Activated CD8-positive, alpha-beta T cell treated with anti-CD3 and anti-CD28 coated beads for 36 hours (primary cell): ENCODE results near the gene MRNIP. TPM values are rescaled to one million over a fixed set of nuclear protein-coding genes. Genes with fewer than 3 reads are reported as not detected.

Source experiments
- ATAC-seq: fragments of 200-7000 bp; cut with Tn5 transposase; one replicate; pipeline ENCODE4 v1.10.0; 2021; ENCODE audit warnings: mild to moderate bottlenecking, moderate library complexity
- CTCF ChIA-PET: fragments of 350-600 bp; sonication (Branson Sonifier 250); formaldehyde crosslinking; loops from one replicate; lab custom pipeline; 2021; ENCODE audit warnings: antibody characterized with exemption; lab: Charles Lee
- POLR2A ChIA-PET: fragments of 350-600 bp; sonication (Branson Sonifier 250); formaldehyde crosslinking; loops from one replicate; lab custom pipeline; 2021; ENCODE audit warnings: antibody characterized with exemption; lab: Charles Lee
- DNase-seq: peaks from one replicate; pipeline ENCODE4 v3.0.0-alpha.2; 2020
- H3K27ac Mint-ChIP-seq: one replicate; pipeline ENCODE4 v1.8.0; 2021; ENCODE audit warnings: mild to moderate bottlenecking, mixed read lengths
- H3K27me3 Mint-ChIP-seq: one replicate; pipeline ENCODE4 v1.8.0; 2021; ENCODE audit warnings: mixed read lengths
- H3K36me3 Mint-ChIP-seq: one replicate; pipeline ENCODE4 v1.8.0; 2021; ENCODE audit warnings: low read depth, mixed read lengths
- H3K4me1 Mint-ChIP-seq: one replicate; pipeline ENCODE4 v1.8.0; 2021; ENCODE audit warnings: low read depth, mixed read lengths
- H3K4me3 Mint-ChIP-seq: one replicate; pipeline ENCODE4 v1.8.0; 2021; ENCODE audit warnings: mild to moderate bottlenecking, moderate library complexity, mixed read lengths
- H3K9me3 Mint-ChIP-seq: one replicate; pipeline ENCODE4 v1.8.0; 2021; ENCODE audit warnings: mixed read lengths
- intact Hi-C: fragments of 100-400 bp; cut with micrococcal nuclease; formaldehyde crosslinking; loops from one replicate; pipeline ENCODE4 v1.10.0; 2022
- total RNA-seq, 2 experiments: library from RNA; stranded (reverse); gene quantifications; one replicate each; pipeline ENCODE4 v1.2.3, GENCODE V29; 2021
- TF ChIP-seq, protein P1 (sequence below): fragments of 200-600 bp; IDR thresholded peaks from one replicate; pipeline ENCODE4 v1.8.0; 2022; ENCODE audit warnings: antibody characterized with exemption, mild to moderate bottlenecking

The MRNIP gene
- total RNA-seq, 2 experiments from 2014 or later = 19.8 to 21.5 TPM

DNA sequence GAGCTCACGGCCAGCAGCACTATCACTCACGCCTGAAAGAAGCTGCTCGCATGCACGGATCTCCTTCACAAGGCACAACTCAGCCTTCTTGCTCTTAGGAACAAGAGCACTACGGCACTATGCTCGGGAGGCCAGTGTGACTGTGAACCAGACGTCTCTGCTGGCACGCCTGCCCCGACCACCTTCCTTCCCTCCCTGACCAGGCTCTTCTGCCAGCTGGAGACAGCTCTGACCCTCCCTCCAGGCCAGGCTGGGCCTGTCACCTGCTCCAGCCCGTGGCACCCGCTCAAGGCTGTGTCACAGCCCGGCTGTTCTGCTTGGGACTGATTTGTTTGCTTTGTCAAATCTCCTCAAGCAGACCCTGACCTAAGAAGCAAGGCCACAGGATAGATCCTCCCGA is 42.1 kb upstream of the MRNIP start:
- ChIA-PET POLR2A (no interaction called here), CTCF (no interaction called here)
- Mint-ChIP-seq H3K27me3 (no peaks in the 10 kb centered on the region), H3K4me1 (peaks cover 4% of the 10 kb centered on the region), H3K27ac (no peak overlapping the region), H3K36me3 (peaks cover 26% of the 10 kb centered on the region), H3K4me3 (no peak overlapping the region), H3K9me3 (no peaks in the 10 kb centered on the region)
- DNase-seq (no peak), ATAC-seq (no peak)
- intact Hi-C loops = no loop called here
- TF ChIP-seq, protein P1, sequence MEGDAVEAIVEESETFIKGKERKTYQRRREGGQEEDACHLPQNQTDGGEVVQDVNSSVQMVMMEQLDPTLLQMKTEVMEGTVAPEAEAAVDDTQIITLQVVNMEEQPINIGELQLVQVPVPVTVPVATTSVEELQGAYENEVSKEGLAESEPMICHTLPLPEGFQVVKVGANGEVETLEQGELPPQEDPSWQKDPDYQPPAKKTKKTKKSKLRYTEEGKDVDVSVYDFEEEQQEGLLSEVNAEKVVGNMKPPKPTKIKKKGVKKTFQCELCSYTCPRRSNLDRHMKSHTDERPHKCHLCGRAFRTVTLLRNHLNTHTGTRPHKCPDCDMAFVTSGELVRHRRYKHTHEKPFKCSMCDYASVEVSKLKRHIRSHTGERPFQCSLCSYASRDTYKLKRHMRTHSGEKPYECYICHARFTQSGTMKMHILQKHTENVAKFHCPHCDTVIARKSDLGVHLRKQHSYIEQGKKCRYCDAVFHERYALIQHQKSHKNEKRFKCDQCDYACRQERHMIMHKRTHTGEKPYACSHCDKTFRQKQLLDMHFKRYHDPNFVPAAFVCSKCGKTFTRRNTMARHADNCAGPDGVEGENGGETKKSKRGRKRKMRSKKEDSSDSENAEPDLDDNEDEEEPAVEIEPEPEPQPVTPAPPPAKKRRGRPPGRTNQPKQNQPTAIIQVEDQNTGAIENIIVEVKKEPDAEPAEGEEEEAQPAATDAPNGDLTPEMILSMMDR = no peak

DNA sequence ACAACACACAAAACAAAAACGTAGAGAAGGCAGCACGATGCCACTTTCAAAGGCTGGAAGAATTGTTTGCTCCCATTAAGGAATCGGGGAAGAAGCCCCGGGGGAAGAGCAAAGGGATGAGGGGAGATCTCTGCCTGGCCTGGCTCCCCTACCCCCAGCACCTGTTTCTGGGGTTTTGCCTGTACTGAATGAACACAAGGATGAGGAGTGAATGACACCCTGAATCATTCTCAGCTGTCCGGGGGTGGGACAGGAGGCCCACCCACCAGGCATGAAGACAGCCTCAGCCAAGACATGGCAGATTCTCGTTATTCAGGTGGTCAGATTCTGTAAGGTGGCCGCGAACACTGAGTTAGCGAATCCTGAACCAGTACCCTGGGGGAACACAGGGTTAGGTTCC is 41.6 kb upstream of the MRNIP start:
- H3K9me3 Mint-ChIP-seq = no peaks in the 10 kb centered on the region
- no peaks in the 10 kb centered on the region for H3K27me3 Mint-ChIP-seq
- ChIA-PET POLR2A (no interaction called here), CTCF (interaction anchor here (0.9 kb wide), 1 partner anchor 8 kb away, joined by 3 read pairs; no protein-coding TSS in a partner anchor)
- intact Hi-C loops = no loop called here
- H3K36me3 Mint-ChIP-seq = peaks cover 27% of the 10 kb centered on the region
- TF ChIP-seq, protein P1 = no peak
- H3K4me3 Mint-ChIP-seq = no peak overlapping the region
- no peak for ATAC-seq
- no peak for DNase-seq
- no peak overlapping the region for H3K27ac Mint-ChIP-seq
- H3K4me1 Mint-ChIP-seq = peaks cover 4% of the 10 kb centered on the region

DNA sequence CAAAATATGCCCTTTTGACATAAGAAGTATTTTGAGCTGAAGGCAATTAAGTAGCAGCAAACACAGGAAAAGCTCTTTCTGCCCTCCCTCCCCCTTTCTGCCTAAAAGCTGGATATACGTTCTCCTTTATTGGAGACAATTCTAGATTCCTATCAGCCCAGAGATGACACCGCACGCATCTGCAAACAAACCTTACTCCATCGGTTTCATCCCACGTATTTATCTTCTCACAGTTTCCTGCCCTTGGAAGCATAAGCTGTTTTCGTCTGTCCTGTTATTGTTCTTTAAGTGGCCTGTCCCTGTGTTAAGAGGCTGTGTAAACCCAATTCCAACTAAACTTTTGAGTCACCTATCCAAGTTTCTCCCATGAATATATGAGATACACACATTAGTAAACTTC is 37.2 kb upstream of the MRNIP start:
- Mint-ChIP-seq H3K27ac (no peak overlapping the region), H3K4me1 (no peaks in the 10 kb centered on the region), H3K27me3 (no peaks in the 10 kb centered on the region), H3K9me3 (no peaks in the 10 kb centered on the region), H3K4me3 (no peak overlapping the region), H3K36me3 (peaks cover 24% of the 10 kb centered on the region)
- DNase-seq (no peak), ATAC-seq (no peak)
- TF ChIP-seq, protein P1 = no peak
- ChIA-PET CTCF (no interaction called here), POLR2A (no interaction called here)
- intact Hi-C loops = no loop called here

DNA sequence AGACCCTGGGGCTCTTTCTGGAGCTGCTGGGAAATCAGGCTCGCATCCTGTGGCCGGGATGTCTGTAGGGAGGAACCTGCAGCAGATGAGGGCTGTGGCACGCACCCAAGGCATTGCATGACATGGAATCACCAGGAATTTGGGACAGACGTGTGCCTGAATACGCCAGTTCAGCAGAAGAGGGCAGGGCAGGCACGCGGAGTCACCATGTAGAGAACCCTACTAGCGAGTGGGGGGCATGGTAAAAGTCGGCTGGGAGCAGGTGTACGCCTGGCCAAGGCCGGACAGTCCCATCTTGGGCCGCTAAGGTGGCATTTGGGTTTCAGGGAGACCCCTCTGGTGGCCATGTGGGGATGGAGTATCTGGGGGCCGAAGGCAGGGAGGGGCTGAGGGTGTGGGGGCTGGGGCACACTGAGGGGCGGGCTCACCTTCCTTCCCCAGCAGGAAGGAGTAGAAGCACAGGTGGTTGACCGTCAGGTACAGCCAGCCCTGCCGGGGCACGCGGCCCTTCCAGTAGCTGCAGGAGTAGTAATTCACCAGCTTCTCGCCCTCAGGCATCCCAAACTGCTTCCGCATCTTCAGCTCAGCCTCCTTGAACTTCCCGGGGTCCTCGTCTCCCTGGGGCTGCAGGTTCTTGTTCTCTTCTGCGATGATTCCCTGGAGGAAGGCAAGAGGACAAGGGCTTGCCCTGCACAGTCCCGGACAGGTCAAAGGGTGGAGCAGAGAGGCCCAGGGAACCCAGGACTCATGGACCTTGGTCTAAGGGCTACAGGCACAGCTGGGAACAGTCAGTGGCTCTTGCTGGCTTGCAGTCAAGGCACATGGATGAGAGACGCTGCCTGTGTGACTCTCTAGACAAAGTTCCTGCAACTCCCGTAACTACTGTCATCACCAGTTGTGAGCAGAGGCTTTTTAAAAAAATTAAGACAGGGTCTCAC is 35.6 kb upstream of the MRNIP start:
- ChIA-PET CTCF (no interaction called here), POLR2A (no interaction called here)
- Mint-ChIP-seq H3K9me3 (no peaks in the 10 kb centered on the region), H3K27ac (no peak overlapping the region), H3K4me3 (no peak overlapping the region), H3K27me3 (no peaks in the 10 kb centered on the region), H3K4me1 (no peaks in the 10 kb centered on the region), H3K36me3 (peaks cover 27% of the 10 kb centered on the region)
- ATAC-seq (no peak), DNase-seq (no peak)
- intact Hi-C loops = no loop called here
- TF ChIP-seq, protein P1 = no peak
